ENCODE results near the gene RUNX1.

RUNX1 gene

DNA sequence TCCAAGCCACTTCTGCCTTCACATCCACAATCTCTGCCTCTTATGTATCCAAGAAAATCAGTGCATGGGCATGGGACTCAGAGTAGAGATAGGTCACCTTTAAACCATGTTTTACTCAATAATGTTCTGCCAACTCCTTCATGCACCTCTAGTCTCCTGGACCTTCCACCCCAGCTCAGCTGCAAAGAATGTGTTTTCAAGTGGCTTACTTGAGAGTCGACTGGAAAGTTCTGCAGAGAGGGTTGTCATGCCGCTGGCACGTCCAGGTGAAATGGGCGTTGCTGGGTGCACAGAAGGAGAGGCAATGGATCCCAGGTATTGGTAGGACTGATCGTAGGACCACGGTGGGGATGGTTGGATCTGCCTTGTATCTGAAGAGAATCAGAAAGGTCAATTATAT lies 250.0 kb downstream of the RUNX1 start:
- no peak for DNase-seq
- H3K27ac Mint-ChIP-seq = no peak overlapping the region
- no peak overlapping the region for H3K4me3 Mint-ChIP-seq
- no peaks in the 10 kb centered on the region for H3K9me3 Mint-ChIP-seq
- peaks cover 8% of the 10 kb centered on the region for H3K4me1 Mint-ChIP-seq
- peaks cover 40% of the 10 kb centered on the region for H3K36me3 Mint-ChIP-seq
- H3K27me3 Mint-ChIP-seq = no peaks in the 10 kb centered on the region
- CTCF ChIA-PET = no interaction called here

DNA sequence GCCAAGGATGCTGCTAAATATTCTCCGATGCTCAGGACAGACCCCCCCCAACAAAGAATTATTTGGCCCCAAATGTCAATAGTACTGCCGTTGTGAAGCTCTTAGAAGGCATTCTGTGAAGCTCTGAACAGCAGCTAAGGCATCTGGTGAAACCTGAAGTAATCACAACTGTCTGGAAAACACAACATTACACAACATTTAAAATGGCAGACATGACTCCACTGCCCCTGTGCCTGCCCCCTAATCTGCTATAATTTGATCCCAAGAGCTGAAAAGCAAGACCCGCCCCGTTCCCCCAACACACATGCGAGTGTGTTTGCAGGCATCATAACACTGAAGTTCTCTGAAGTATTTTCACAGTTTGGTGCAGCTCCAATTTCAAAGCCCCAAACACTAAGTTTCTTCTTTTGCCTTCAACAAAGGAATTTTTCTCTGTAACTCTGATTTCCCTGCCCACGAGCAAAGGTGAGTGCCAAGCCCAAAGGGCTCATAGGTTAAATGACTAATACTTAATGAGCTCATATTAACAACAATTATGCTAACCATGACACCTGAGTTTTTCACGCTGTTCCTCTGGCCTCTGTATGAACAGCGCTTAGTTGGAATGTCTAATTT lies 251.1 kb downstream of the RUNX1 start:
- Mint-ChIP-seq H3K36me3 (peaks cover 38% of the 10 kb centered on the region), H3K27ac (no peak overlapping the region), H3K4me3 (no peak overlapping the region), H3K4me1 (peaks cover 5% of the 10 kb centered on the region), H3K9me3 (no peaks in the 10 kb centered on the region), H3K27me3 (no peaks in the 10 kb centered on the region)
- CTCF ChIA-PET = interaction anchor here (0.9 to 1.6 kb wide), 4 partner anchors 10 to 1042 kb away, joined by 3 to 6 read pairs (median 4); no protein-coding TSS in a partner anchor
- no peak for DNase-seq

DNA sequence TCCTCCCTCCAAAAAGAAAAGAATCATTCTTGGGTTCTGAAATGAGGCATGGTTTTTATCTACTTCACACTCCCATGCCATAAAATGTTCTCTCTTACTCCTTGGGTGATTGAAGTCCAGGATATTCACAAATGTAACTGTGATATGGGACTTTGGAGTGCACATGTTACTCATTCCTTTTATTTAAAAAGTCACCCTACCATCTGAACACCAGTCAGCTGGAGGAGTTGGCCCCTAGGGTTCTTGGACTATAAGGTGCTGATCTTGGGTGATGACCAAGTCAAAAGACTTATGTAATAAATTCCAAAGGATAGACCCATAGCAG lies 251.9 kb downstream of the RUNX1 start:
- H3K27ac Mint-ChIP-seq = no peak overlapping the region
- H3K4me3 Mint-ChIP-seq = no peak overlapping the region
- H3K4me1 Mint-ChIP-seq = peaks cover 5% of the 10 kb centered on the region
- no peak for DNase-seq
- H3K36me3 Mint-ChIP-seq = peaks cover 38% of the 10 kb centered on the region
- H3K9me3 Mint-ChIP-seq = no peaks in the 10 kb centered on the region
- CTCF ChIA-PET = interaction anchor here (1.0 to 1.6 kb wide), 4 partner anchors 11 to 104 kb away, joined by 3 to 6 read pairs (median 4); no protein-coding TSS in a partner anchor
- H3K27me3 Mint-ChIP-seq = no peaks in the 10 kb centered on the region

DNA sequence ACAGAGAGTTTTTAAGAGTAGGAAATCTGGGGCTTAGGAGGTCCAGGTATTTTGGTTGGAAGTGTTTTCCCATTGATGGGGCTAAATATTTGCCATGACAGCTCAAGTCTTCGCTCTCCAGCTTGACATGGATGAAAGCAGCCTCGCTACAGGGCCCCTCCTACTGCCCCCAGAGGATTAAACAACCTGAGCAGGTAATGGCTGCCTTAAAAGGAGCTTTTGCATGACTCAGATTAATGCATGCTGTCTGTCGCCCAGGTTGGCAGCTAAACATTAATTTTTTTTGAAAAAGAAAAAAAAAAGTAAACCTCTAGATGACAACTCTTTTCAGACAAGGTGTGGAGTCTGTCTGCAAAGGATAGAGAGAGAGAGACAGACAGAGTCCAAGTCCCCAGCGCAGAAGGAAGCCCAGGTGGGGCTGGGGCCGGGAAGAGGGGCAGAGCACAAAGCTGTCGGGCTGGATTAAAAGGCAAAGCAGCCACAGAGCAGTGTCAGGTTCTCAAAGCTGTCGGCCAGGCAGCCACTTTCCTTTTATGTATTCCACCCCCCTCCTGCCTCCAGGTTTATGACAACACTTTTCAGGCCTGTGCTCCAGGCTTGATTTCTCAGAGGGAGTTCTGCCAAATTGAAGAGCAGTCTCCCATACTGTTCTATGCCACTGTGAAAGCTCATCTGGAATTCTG lies 252.4 kb downstream of the RUNX1 start:
- DNase-seq = no peak
- CTCF ChIA-PET = interaction anchor here (1.0 to 1.6 kb wide), 4 partner anchors 11 to 104 kb away, joined by 3 to 6 read pairs (median 4); no protein-coding TSS in a partner anchor
- no peaks in the 10 kb centered on the region for H3K27me3 Mint-ChIP-seq

DNA sequence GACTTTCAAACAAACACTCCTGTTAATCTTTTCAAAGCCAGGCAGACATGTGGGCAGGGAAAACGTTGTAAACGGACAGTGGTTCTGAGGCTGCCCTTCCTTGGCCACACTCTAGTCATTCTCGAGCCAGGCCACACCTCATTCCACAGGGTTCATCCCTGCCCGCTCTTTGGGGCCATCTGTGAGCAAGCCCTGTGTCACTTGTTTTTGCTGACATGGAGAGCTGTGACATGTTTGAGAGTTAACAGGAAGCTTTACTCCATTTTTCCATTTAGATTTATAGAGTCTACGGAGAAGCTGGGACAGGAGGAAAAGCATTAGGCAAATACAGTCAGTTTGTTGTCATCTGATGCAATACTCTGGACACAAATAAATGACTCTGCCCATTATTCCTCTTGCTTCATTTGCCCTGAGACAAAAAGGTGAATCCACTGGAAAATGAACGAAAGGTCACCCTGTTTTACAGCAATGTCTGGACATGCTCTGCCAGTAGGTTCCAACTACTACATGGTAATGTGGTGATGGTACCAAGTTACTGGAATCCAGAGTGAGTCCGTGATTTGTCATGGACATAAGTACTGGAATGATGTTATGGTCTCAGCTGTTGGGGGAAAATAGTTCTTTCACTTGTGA lies 253.4 kb downstream of the RUNX1 start:
- no peaks in the 10 kb centered on the region for H3K27me3 Mint-ChIP-seq
- H3K36me3 Mint-ChIP-seq = peaks cover 41% of the 10 kb centered on the region
- no peaks in the 10 kb centered on the region for H3K4me1 Mint-ChIP-seq
- no peak overlapping the region for H3K27ac Mint-ChIP-seq
- no peaks in the 10 kb centered on the region for H3K9me3 Mint-ChIP-seq
- CTCF ChIA-PET = no interaction called here
- DNase-seq = no peak
- no peak overlapping the region for H3K4me3 Mint-ChIP-seq

More for the DNA sequence above, 252.4 kb downstream of the RUNX1 start:
- Mint-ChIP-seq H3K27ac (no peak overlapping the region), H3K4me1 (peaks cover 1% of the 10 kb centered on the region), H3K36me3 (peaks cover 36% of the 10 kb centered on the region), H3K4me3 (no peak overlapping the region), H3K9me3 (no peaks in the 10 kb centered on the region)

DNA sequence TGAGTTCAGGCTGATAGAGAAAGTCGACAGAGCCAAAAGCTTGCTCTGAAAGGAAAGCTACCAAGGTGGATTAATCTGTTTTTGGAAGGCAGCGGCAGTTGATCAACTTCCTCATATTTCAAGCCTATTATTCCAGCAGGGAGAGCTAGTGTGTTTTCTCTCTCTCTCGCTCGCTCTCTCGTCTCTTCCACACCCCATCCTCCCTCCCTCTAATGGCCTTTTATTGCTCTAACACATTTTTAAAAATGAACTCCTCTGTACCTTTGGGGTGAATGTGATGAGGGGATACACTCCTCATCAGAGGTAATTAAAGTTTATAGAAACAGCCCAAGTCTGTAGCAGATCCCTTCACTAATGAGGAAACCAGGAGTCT lies 253.9 kb downstream of the RUNX1 start:
- Mint-ChIP-seq H3K9me3 (no peaks in the 10 kb centered on the region), H3K27ac (no peak overlapping the region), H3K4me3 (no peak overlapping the region), H3K27me3 (no peaks in the 10 kb centered on the region), H3K36me3 (peaks cover 42% of the 10 kb centered on the region), H3K4me1 (no peaks in the 10 kb centered on the region)
- CTCF ChIA-PET = no interaction called here
- DNase-seq = no peak

DNA sequence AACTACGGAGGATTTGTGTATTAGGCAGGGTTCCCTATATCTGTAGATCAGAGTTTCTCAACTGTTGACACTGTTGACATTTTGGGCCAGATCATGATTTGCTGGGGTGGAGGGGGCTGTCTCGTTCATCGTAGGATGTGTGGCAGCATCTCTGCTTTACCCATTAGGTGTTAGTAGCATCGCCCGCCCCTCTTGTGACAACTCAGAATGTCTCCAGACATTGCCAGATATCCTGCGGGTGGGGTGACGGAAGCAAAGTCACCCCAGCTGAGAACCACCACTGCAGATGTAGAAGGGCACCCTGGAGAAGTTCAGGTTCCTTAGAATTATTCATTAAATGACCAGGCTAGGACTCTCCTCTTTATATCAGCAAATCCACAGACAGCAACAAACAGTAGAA lies 254.4 kb downstream of the RUNX1 start:
- CTCF ChIA-PET = no interaction called here
- Mint-ChIP-seq H3K36me3 (peaks cover 42% of the 10 kb centered on the region), H3K9me3 (no peaks in the 10 kb centered on the region)

DNA sequence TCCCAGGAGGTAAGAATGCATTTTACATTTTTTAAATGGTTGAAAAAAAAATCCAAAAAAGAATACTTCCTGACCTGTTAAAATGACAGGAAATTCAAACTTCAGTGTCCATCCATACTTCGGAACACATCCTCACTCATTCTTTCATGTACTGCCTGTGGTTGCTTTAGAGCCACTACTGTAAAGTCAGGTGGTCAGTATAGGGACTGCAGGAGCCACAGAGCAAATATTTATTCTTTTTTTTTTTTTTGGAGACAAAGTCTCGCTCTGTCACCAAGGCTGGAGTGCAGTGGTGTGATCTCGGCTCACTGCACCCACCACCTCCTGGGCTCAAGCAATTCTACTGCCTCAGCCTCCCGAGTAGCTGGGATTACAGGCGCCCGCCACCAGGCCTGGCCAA lies 255.6 kb downstream of the RUNX1 start:
- CTCF ChIA-PET = no interaction called here
- Mint-ChIP-seq H3K4me1 (no peaks in the 10 kb centered on the region), H3K27ac (no peak overlapping the region), H3K9me3 (no peaks in the 10 kb centered on the region), H3K27me3 (no peaks in the 10 kb centered on the region), H3K4me3 (no peak overlapping the region), H3K36me3 (peaks cover 39% of the 10 kb centered on the region)
- DNase-seq = no peak

More for the DNA sequence above, 254.4 kb downstream of the RUNX1 start:
- Mint-ChIP-seq H3K4me1 (no peaks in the 10 kb centered on the region), H3K27me3 (no peaks in the 10 kb centered on the region), H3K4me3 (no peak overlapping the region), H3K27ac (no peak overlapping the region)
- no peak for DNase-seq

DNA sequence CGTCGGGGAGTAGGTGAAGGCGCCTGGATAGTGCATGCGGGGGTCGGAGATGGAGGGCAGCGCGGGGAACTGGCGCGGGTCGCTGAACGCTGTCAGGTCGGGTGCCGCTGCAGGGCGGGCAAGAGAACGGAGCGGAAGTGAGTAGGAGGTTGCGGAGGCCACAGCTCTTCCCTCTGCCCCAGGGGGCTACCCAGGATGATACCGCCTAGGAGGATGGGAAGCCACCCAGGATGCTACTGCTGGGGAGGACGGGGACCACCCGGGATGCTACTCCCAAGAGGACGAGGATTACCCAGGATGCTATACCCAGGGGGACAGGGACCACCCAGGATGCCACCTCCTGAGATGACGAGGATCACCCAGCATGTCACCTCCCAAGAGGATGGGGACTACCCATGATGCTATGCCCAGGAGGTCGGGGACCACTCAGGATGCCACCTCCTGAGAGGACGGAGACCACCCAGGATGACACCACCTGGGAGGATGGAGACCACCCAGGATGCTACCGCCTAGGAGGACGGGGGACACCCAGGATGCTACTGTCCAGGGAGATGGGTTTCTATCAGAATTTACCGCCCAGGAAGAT lies 256.5 kb downstream of the RUNX1 start:
- Mint-ChIP-seq H3K4me3 (no peak overlapping the region), H3K27ac (no peak overlapping the region), H3K9me3 (no peaks in the 10 kb centered on the region), H3K4me1 (no peaks in the 10 kb centered on the region), H3K36me3 (peaks cover 31% of the 10 kb centered on the region), H3K27me3 (no peaks in the 10 kb centered on the region)
- CTCF ChIA-PET = no interaction called here
- no peak for DNase-seq

DNA sequence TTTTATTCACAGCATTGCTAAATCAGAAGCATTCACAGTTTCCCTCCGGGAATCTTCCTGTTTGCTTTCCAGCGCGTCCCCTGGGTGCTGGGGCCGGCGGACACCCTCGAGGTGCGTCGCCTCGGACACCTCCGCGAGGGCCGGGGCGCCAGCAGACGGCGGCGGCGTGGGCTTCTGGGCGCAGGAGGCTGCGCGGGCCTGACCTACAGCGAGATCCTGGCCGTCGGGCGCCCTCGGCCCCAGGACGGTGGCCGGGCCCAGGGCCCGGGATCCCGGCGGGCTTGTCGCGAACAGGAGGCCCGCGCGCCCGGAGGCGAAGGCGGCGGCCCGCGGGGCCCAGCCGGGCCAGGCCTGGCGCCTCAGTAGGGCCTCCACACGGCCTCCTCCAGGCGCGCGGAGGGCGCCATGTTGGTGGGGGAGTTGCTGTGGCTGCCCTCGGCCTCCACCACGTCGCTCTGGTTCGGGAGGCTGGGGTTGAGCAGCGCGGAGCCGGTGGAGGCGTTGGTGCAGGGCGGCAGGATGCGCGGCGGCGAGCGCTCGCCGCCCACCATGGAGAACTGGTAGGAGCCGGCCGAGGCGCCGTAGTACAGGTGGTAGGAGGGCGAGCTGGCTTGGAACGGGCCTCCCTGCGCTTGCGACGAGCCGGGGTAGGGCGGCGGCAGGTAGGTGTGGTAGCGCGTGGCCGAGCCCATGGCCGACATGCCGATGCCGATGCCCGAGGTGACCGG lies 257.2 kb downstream of the RUNX1 start:
- H3K9me3 Mint-ChIP-seq = no peaks in the 10 kb centered on the region
- CTCF ChIA-PET = no interaction called here
- no peaks in the 10 kb centered on the region for H3K4me1 Mint-ChIP-seq
- H3K27me3 Mint-ChIP-seq = no peaks in the 10 kb centered on the region
- H3K36me3 Mint-ChIP-seq = peaks cover 24% of the 10 kb centered on the region
- DNase-seq = no peak
- H3K4me3 Mint-ChIP-seq = no peak overlapping the region
- H3K27ac Mint-ChIP-seq = no peak overlapping the region

DNA sequence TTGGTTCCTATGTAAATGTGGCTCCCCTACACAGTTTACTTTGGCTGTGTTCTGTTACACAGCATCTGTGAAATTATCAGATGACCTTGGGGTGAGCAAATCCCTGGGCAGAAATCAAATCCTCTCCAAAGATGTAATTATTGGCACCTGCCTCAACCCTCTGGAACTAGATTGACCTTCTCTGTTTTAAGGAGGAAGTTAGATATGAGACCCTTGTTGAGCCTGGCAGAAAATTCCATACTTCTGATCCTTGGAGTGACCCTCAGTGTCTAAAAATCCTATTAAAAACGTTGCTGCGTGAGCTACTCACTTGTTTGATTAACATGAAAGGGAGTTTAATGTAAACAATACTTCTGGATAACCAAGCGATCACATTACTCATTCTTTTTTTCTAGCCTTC lies 258.3 kb downstream of the RUNX1 start:
- H3K4me1 Mint-ChIP-seq = no peaks in the 10 kb centered on the region
- no peak overlapping the region for H3K4me3 Mint-ChIP-seq
- H3K27ac Mint-ChIP-seq = no peak overlapping the region
- no peak for DNase-seq
- H3K36me3 Mint-ChIP-seq = peaks cover 24% of the 10 kb centered on the region
- H3K9me3 Mint-ChIP-seq = no peaks in the 10 kb centered on the region
- H3K27me3 Mint-ChIP-seq = no peaks in the 10 kb centered on the region
- CTCF ChIA-PET = no interaction called here

DNA sequence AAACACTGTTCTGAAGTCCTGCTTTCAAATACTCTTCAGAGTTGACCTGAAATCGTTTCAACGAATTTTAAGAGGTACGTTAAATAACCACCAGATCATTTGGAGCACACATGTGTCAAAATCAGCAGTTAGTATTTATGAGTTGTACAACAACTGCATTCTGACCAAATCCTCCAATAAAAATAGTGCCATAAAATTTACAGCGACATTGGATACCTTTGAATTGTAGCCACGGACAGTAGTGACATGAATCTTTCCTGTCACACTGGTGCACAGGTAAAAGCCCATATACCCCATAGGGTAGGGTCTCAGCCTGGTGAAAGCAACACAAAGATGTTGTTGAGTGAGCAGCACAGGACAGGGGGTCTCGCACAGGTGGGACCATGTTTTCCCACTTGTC lies 258.8 kb downstream of the RUNX1 start:
- CTCF ChIA-PET = no interaction called here
- H3K27me3 Mint-ChIP-seq = no peaks in the 10 kb centered on the region
- no peak overlapping the region for H3K27ac Mint-ChIP-seq
- no peak overlapping the region for H3K4me3 Mint-ChIP-seq
- peaks cover 21% of the 10 kb centered on the region for H3K36me3 Mint-ChIP-seq
- H3K9me3 Mint-ChIP-seq = no peaks in the 10 kb centered on the region
- no peaks in the 10 kb centered on the region for H3K4me1 Mint-ChIP-seq
- no peak for DNase-seq

DNA sequence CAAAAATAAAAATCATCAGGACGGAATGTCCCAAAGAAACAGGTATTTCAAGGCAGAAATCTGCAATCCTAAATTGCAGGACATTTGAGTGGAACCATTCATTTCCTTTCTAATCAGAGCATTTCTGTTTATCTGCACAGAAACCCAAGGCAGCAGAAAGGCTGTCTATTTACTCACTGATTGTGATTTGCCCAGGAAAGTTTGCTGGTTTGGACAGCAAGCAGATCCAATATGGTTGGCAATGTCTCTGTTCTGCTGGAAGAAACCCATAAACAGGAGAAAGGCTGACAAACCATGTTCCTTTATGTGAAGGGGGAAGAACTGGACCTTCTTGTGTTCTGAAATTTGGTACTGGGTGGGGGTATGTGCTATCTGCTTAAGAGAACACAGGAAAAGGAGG lies 260.2 kb downstream of the RUNX1 start:
- CTCF ChIA-PET = no interaction called here
- Mint-ChIP-seq H3K9me3 (no peaks in the 10 kb centered on the region), H3K4me3 (no peak overlapping the region), H3K27ac (no peak overlapping the region), H3K4me1 (no peaks in the 10 kb centered on the region), H3K27me3 (no peaks in the 10 kb centered on the region), H3K36me3 (peaks cover 15% of the 10 kb centered on the region)
- no peak for DNase-seq

DNA sequence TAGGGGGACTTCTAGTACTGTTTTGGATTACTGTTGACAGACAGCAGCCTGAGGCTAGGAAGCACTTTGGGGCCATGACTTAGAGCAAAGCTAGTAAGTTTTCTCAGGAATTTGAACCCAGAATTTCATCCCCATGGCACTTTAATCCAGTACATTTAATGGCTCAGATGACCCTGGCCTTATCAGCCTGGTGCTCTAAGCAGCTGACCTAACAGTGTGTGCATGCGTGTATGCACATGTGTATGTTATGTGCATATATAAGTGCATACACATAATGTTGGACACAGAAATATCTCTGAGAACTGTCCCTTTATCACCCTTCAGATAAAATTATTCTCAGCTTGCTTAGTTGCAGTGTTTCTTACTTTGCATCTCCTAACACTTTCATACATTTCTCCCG lies 265.3 kb downstream of the RUNX1 start:
- Mint-ChIP-seq H3K4me3 (no peak overlapping the region), H3K27ac (no peak overlapping the region), H3K4me1 (no peaks in the 10 kb centered on the region), H3K36me3 (no peaks in the 10 kb centered on the region), H3K27me3 (no peaks in the 10 kb centered on the region), H3K9me3 (peaks cover 9% of the 10 kb centered on the region)
- no peak for DNase-seq
- CTCF ChIA-PET = no interaction called here

Measured in activated naive CD4-positive, alpha-beta T cell treated with anti-CD3 and anti-CD28 coated beads, Interleukin-2, amount 10 ng/mL, durations not matched to agents 7 days and 5 days (primary cell).